KOPT-K1 (cell line): ENCODE results near the gene AFF1.
"Not testable (repeated sequence)": the region's sequence is repeated elsewhere in the genome, so short reads cannot be mapped to it uniquely, and the experiment has no call there.

Experiments used
- H3K27ac ChIP-seq: fragments of 200-600 bp; sonication (generic); 2 replicates; pipeline ENCODE4 v1.5.1; 2016; ENCODE audit warnings: antibody characterized with exemption, mild to moderate bottlenecking, low read depth, low read length; ENCODE audit not compliant: poor library complexity, severe bottlenecking
- H3K36me3 ChIP-seq: fragments of 200-600 bp; sonication (generic); 2 replicates; pipeline ENCODE4 v1.5.1; 2017; ENCODE audit warnings: antibody characterized with exemption, mild to moderate bottlenecking, low read length, moderate library complexity; ENCODE audit not compliant: insufficient read depth
- H3K9me3 ChIP-seq: fragments of 200-600 bp; sonication (generic); 2 replicates; pipeline ENCODE4 v1.5.1; 2017; ENCODE audit warnings: antibody characterized with exemption, low read length, mild to moderate bottlenecking; ENCODE audit not compliant: insufficient read depth, poor library complexity, severe bottlenecking

Gene AFF1

GRCh38 chr4:87085732-87086131 lies 150.9 kb downstream of the AFF1 start:
- H3K9me3 ChIP-seq, H3K27ac ChIP-seq: not testable (repeated sequence)
- H3K36me3 ChIP-seq, result peaks cover 53% of the 10 kb centered on the region

GRCh38 chr4:87086143-87086805 lies 151.5 kb downstream of the AFF1 start:
- H3K36me3 ChIP-seq, result peaks cover 54% of the 10 kb centered on the region
- no peaks in the 10 kb centered on the region for H3K9me3 ChIP-seq
- H3K27ac ChIP-seq, result no peak overlapping the region

DNA sequence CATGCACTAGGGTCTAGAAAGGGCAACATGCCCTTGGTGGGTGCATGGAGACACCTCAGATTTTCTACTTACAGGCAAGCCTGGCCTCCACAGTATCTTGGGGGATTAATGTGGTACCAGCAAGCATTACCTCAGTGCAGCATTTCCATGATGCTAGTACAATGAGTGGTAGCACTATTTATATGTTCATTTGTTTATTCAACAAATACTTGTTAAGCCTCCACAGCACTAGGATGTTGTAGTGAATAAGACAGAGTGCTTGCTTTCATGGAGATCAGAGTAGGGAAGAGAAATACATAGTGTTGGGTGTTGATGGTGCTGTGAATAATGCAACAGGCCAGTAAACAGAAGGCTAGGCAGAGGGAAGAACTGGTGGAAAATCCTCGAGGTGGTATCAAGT lies 152.2 kb downstream of the AFF1 start:
- H3K36me3 ChIP-seq, result peaks cover 61% of the 10 kb centered on the region
- H3K27ac ChIP-seq, result no peak overlapping the region
- no peaks in the 10 kb centered on the region for H3K9me3 ChIP-seq

- peaks cover 65% of the 10 kb centered on the region for H3K36me3 ChIP-seq
Observed at GRCh38 chr4:87087420-87087819, 152.6 kb downstream of the AFF1 start.

DNA sequence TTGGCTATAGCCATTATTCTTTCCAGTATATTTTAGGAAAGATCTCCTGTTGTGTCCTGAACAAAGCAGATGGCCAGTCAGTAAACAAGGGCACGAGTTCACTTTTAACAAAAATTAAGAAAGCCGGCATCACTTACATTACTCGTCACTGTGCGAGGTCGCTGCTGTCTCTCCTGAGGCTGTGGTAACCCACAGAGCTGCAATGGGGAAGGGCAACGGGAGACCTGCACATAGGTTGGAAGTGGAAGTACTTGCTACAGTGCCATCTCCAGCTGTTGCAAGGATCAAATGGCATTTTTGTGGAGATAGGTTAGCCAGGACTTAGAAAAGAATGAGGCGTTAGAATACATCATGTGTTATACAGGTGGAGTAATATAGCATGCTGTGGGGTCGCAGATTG lies 153.4 kb downstream of the AFF1 start:
- peaks cover 73% of the 10 kb centered on the region for H3K36me3 ChIP-seq
- no peaks in the 10 kb centered on the region for H3K9me3 ChIP-seq
- H3K27ac ChIP-seq, result no peak overlapping the region

More at GRCh38 chr4:87087420-87087819, 152.6 kb downstream of the AFF1 start:
- H3K27ac ChIP-seq, result no peak overlapping the region
- H3K9me3 ChIP-seq, result no peaks in the 10 kb centered on the region

DNA sequence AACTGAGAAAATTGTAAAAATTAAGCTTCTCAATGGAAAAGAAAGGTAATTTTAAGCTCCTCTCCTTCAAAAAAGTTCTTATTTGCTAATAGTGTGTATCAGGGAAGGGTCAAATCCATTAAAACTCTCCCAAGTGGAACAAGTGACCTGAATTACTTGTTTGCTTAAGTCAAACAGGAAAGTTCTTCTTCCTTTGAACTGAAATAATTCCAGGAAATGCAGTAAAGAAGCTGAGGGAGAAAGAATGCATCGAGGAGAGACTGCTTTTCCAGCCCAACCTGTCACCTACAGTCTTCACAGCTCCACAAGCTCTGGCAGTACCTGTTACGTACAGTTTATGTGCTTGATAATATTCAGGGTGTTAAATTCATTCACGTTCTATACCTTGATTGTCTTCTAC lies 154.6 kb downstream of the AFF1 start:
- peaks cover 76% of the 10 kb centered on the region for H3K36me3 ChIP-seq
- no peaks in the 10 kb centered on the region for H3K9me3 ChIP-seq
- H3K27ac ChIP-seq, result no peak overlapping the region

DNA sequence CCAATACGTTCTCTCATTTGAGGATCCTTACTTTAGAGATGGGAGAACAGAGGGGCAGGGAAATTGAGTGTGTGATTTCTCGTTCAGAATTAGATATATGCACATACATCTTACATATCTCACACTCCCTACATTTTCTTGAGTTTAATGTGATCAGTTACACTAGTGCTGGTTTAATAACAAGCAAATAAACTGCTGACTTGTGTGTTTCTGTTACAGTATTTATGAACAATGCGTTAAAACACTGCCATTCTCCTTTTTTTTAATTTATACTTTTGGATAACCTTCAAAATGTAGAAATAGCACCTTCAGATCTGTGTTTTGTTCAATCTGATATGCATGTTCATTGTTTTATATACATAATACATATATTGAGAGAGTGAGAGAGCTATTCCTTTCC lies 155.5 kb downstream of the AFF1 start:
- H3K36me3 ChIP-seq, result peaks cover 79% of the 10 kb centered on the region
- H3K27ac ChIP-seq, result no peak overlapping the region
- H3K9me3 ChIP-seq, result no peaks in the 10 kb centered on the region

GRCh38 chr4:87092389-87093141 lies 157.8 kb downstream of the AFF1 start:
- Histone ChIP-seq H3K36me3 (peaks cover 76% of the 10 kb centered on the region), H3K9me3 (no peaks in the 10 kb centered on the region), H3K27ac (no peak overlapping the region)

DNA sequence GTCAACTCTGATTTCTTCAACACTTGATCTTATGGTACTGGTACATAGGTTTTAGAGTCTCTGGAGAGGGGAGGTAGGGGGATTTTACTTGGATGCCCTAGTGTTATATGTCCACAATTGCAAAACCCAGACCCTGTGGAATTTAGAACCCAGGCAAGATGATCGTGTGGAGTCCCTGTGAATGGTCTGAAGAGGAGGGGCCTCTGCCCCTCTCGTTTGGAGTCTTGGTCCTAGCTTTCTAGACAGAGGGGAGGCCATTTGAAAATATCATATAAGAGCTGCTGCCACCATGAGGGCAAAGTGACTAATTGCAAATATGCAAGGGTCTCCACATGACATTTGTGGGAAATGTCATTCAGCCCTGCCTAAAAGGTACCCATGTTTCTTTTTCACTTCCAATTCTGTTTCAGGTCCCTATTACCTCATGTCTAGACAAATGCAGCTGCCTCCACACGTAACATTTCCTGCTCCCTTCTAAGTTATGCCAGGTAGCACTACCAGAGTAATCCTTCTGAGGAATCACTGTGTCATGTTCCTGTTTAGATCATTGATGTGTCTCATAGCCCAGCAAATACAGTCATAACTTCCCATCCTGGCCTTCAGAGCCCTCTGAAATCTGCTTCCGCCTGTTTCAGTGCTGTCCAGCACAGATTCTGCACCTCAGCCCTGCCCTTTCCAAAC lies 158.8 kb downstream of the AFF1 start:
- Histone ChIP-seq H3K9me3 (no peaks in the 10 kb centered on the region), H3K36me3 (peaks cover 71% of the 10 kb centered on the region), H3K27ac (no peak overlapping the region)

DNA sequence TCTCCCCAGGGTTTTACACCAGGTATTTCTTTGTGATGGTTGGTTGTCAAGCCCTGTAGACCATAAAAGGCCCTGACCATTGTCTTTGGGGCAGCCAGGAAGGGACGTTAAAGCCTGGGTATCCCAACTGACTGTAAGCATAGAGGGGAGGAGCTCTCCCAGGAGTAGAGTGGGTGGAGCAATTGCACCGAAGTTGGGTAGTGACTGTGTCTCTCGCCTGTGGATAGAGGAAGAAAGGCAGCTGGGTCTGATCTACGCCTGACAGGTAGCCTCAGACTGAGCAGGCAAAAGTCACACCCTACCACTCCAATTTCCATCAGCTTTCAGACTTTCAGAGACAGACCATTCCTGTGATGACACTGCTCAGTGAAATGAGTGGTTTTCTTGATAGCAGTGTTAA lies 162.3 kb downstream of the AFF1 start:
- Histone ChIP-seq H3K27ac (no peak overlapping the region), H3K9me3 (no peaks in the 10 kb centered on the region), H3K36me3 (peaks cover 62% of the 10 kb centered on the region)

- Histone ChIP-seq H3K36me3 (peaks cover 34% of the 10 kb centered on the region), H3K9me3 (no peaks in the 10 kb centered on the region), H3K27ac (no peak overlapping the region)
Observed at GRCh38 chr4:87100168-87100567, 165.4 kb downstream of the AFF1 start.

GRCh38 chr4:87101543-87102199 lies 166.9 kb downstream of the AFF1 start:
- H3K9me3 ChIP-seq, result no peaks in the 10 kb centered on the region
- peaks cover 35% of the 10 kb centered on the region for H3K36me3 ChIP-seq
- no peak overlapping the region for H3K27ac ChIP-seq

- Histone ChIP-seq H3K36me3 (peaks cover 45% of the 10 kb centered on the region), H3K27ac (no peak overlapping the region)
Observed at GRCh38 chr4:87103086-87103485, 168.3 kb downstream of the AFF1 start.

GRCh38 chr4:87103691-87104187 lies 168.9 kb downstream of the AFF1 start:
- peaks cover 51% of the 10 kb centered on the region for H3K36me3 ChIP-seq
- H3K9me3 ChIP-seq, result no peaks in the 10 kb centered on the region
- no peak overlapping the region for H3K27ac ChIP-seq

More at GRCh38 chr4:87103086-87103485, 168.3 kb downstream of the AFF1 start:
- no peaks in the 10 kb centered on the region for H3K9me3 ChIP-seq
